HEK293T (cell line): Measurements from ENCODE around the gene WDR44.

Experiments
- CTCF ChIA-PET: fragments of 350-600 bp; formaldehyde crosslinking; extraction: SDS; loops from one replicate; lab custom pipeline; 2021; ENCODE audit warnings: antibody characterized with exemption, inconsistent platforms; lab: Yijun Ruan, JAX
- POLR2A ChIA-PET: fragments of 350-600 bp; formaldehyde crosslinking; extraction: SDS; loops from one replicate; lab custom pipeline; 2020; ENCODE audit warnings: antibody characterized with exemption, inconsistent platforms; lab: Yijun Ruan, JAX
- DNase-seq: peaks from one replicate; pipeline ENCODE4 v3.0.0; 2012; ENCODE audit warnings: mixed read lengths; ENCODE audit errors: extremely low spot score
- ARNT ChIP-seq: fragments of 450-650 bp; IDR thresholded peaks from 2 replicates; pipeline ENCODE4 v1.6.1; 2017; ENCODE audit warnings: mild to moderate bottlenecking
- BHLHE40 ChIP-seq: fragments of 450-650 bp; IDR thresholded peaks from 2 replicates; pipeline ENCODE4 v1.6.1; 2016; ENCODE audit warnings: mild to moderate bottlenecking, moderate library complexity, borderline replicate concordance
- CTBP1 ChIP-seq: fragments of 450-650 bp; IDR thresholded peaks from 2 replicates; pipeline ENCODE4 v1.6.1; 2016; ENCODE audit warnings: borderline replicate concordance
- ELF4 ChIP-seq: fragments of 450-650 bp; IDR thresholded peaks from 2 replicates; pipeline ENCODE4 v1.6.1; 2017; ENCODE audit warnings: antibody characterized with exemption
- FOXA1 ChIP-seq: fragments of 450-650 bp; IDR thresholded peaks from 2 replicates; pipeline ENCODE4 v1.6.1; 2016; ENCODE audit warnings: mild to moderate bottlenecking
- FOXK2 ChIP-seq: fragments of 450-650 bp; IDR thresholded peaks from 2 replicates; pipeline ENCODE4 v1.6.1; 2016; ENCODE audit warnings: mild to moderate bottlenecking
- FOXM1 ChIP-seq: fragments of 450-650 bp; IDR thresholded peaks from 2 replicates; pipeline ENCODE4 v1.6.1; 2017; ENCODE audit warnings: mild to moderate bottlenecking, borderline replicate concordance
- HDGF ChIP-seq: fragments of 450-650 bp; IDR thresholded peaks from 2 replicates; pipeline ENCODE4 v1.6.1; 2017; ENCODE audit warnings: antibody characterized with exemption, borderline replicate concordance
- LEF1 ChIP-seq: fragments of 450-650 bp; IDR thresholded peaks from 2 replicates; pipeline ENCODE4 v1.6.1; 2017; ENCODE audit warnings: mild to moderate bottlenecking, borderline replicate concordance
- NFRKB ChIP-seq: fragments of 450-650 bp; IDR thresholded peaks from 2 replicates; pipeline ENCODE4 v1.6.1; 2016; ENCODE audit warnings: mild to moderate bottlenecking, moderate library complexity
- PKNOX1 ChIP-seq: fragments of 450-650 bp; IDR thresholded peaks from 2 replicates; pipeline ENCODE4 v1.6.1; 2016
- SUZ12 ChIP-seq: fragments of 450-650 bp; IDR thresholded peaks from 2 replicates; pipeline ENCODE4 v1.6.1; 2016; ENCODE audit warnings: mild to moderate bottlenecking
- TARDBP ChIP-seq: fragments of 450-650 bp; IDR thresholded peaks from 2 replicates; pipeline ENCODE4 v1.6.1; 2016
- ZNF384 ChIP-seq: fragments of 450-650 bp; IDR thresholded peaks from 2 replicates; pipeline ENCODE4 v1.6.1; 2016

Gene WDR44

GRCh38 chrX:118498755-118499154, 152.8 kb downstream of the WDR44 start:
- ChIA-PET CTCF (interaction anchor here (1.8 kb wide), 1 partner anchor 39 kb away, joined by 6 read pairs; no protein-coding TSS in a partner anchor), POLR2A (no interaction called here)
- DNase-seq, result no peak
- TF ChIP-seq FOXM1 (no peak), ZNF384 (no peak), SUZ12 (no peak), NFRKB (no peak), TARDBP (no peak), FOXA1 (no peak), ELF4 (no peak), PKNOX1 (no peak), BHLHE40 (no peak), ARNT (no peak), CTBP1 (no peak), FOXK2 (no peak), HDGF (no peak)

GRCh38 chrX:118499295-118499694, 153.4 kb downstream of the WDR44 start:
- CTCF ChIA-PET, result interaction anchor here (0.6 to 1.3 kb wide), 2 partner anchors 40 to 130 kb away, joined by 3 to 4 read pairs; no protein-coding TSS in a partner anchor
- DNase-seq, result no peak
- TF ChIP-seq HDGF, result no peak
- no peak for TF ChIP-seq LEF1
- TF ChIP-seq ZNF384, result no peak
- no peak for TF ChIP-seq ELF4
- no peak for TF ChIP-seq BHLHE40
- TF ChIP-seq FOXK2, result no peak
- TF ChIP-seq NFRKB, result no peak
- no peak for TF ChIP-seq FOXM1
- no peak for TF ChIP-seq FOXA1
- POLR2A ChIA-PET, result no interaction called here
